Mammary epithelial cell (primary cell): ENCODE results near the gene ARID1B.

Source experiments
- CTCF ChIP-seq, 2 donors: IDR thresholded peaks in 1 of 2; conservative IDR thresholded peaks in 1 of 2; 2 replicates each; pipeline ENCODE4 v1.5.1; 2011 to 2012; ENCODE audit warnings: inconsistent platforms in 2 of 2, low read length in 2 of 2, mild to moderate bottlenecking in 2 of 2, control low read depth in 1 of 2, low read depth in 1 of 2; ENCODE audit not compliant: insufficient read depth in 1 of 2; ENCODE audit errors: extremely low read depth in 1 of 2
- EZH2 ChIP-seq: IDR thresholded peaks from 2 replicates; pipeline ENCODE4 v1.6.1; 2012; ENCODE audit warnings: low read length, inconsistent platforms, borderline replicate concordance

GRCh38 chr6:156992020-156992804 lies 215.0 kb downstream of the ARID1B start:
- TF ChIP-seq CTCF (conservative IDR thresholded peaks at IDR 0.05 in 1 of 2, IDR thresholded peaks at IDR 0.05 in 1 of 2; ENCODE audit: extremely low read depth in 1 of 2, insufficient read depth in 1 of 2, low read depth in 1 of 2, low read length in 2 of 2) (no peak), EZH2 (no peak)
